ENCODE measurements around the gene ANKRD44. TPM values are rescaled to one million over a fixed set of nuclear protein-coding genes. Genes with fewer than 3 reads are reported as not detected.
A peak's percentile ranks its signal among the peaks of the same experiment; 100 is the strongest.

Gene ANKRD44
- total and polyA plus RNA-seq, 2 of the 8 experiments (the other 6 are each of a cell fraction or from before 2014, with no cell fraction given), result 1.2 to 1.3 TPM

DNA sequence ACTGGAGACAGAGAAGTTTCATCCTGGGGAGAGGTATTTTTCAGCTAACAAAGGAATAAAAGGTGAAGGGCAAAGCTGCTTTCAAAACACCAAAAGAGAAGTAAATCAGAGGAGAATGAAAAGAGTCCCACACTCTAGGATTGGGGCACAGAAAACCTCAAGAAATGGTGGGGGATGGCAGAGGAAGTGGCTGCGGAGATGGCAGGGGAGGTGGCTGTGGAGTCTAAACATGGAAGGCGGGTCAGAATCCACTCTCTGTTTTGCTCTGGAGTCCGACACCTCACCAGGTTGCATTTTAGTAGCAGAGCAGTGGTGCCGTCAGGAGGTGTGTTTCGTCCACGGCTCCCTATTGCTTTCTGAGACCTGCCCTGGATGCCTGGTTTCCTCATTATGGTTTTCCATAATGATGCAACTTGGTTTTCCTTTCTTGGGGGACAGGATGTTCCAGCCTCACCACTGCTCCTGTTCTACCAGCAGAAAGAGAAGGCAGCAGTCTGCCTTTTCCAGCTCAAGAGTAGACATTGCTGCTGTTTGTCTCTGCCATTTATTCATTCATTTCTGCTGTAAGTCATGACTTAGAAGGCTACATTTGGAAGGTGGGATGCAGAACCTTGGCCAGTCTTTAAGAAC lies 188.7 kb downstream of the ANKRD44 start:
- 77% methylated on average over 6 of the region's 6 CpGs; no CpG with 5 or more reads in 1 of the 2 experiments for WGBS, 2 experiments (ENCODE audit: extremely low coverage in 1 of 2, insufficient coverage in 1 of 2, insufficient read length in 1 of 2, insufficient replicate concordance in 2 of 2, low coverage in 1 of 2, low lambda C conversion rate in 2 of 2, missing lambda C conversion rate in 1 of 2)
- H2AFZ ChIP-seq (ENCODE audit: low read length), result peak overlapping the region; percentile 87; the same call in 1 of the 2 replicates
- no peak overlapping the region for H2BK120ac ChIP-seq (replicated peaks; ENCODE audit: low read depth, low read length)
- H4K5ac ChIP-seq (ENCODE audit: insufficient read length, low read depth, low read length), result no peak overlapping the region
- H3K4me2 ChIP-seq (ENCODE audit: insufficient read depth in 1 of 2, low read depth in 2 of 2, low read length in 2 of 2), result no peak overlapping the region
- H3K4ac ChIP-seq (replicated peaks; ENCODE audit: insufficient read length, low read depth, low read length), result no peak overlapping the region
- ChIA-PET POLR2A (ENCODE audit: partially characterized antibody) (interaction anchor here (1.1 kb wide), 1 partner anchor 43 kb away, joined by 4 read pairs; no protein-coding TSS in a partner anchor), CTCF (ENCODE audit: partially characterized antibody) (interaction anchor here (0.8 to 3.6 kb wide), 6 partner anchors 8 to 253 kb away, joined by 3 to 22 read pairs (median 4); no protein-coding TSS in a partner anchor)
- no peak overlapping the region for H3K27ac ChIP-seq (ENCODE audit: low read depth, low read length)
- H4K20me1 ChIP-seq (replicated peaks in 1 of 2; ENCODE audit: control insufficient read depth in 1 of 2, insufficient read depth in 2 of 2, low read length in 2 of 2), result no peaks in the 10 kb centered on the region
- no peak overlapping the region for H3K14ac ChIP-seq (ENCODE audit: insufficient read length)
- H3K56ac ChIP-seq (replicated peaks; ENCODE audit: insufficient read length, low read depth, low read length), result no peak overlapping the region
- H4K8ac ChIP-seq (ENCODE audit: extremely low read depth, insufficient read depth, low read length), result no peak overlapping the region
- no peak overlapping the region for H3K9ac ChIP-seq (replicated peaks in 1 of 4; ENCODE audit: extremely low read depth in 1 of 4, low read depth in 3 of 4, low read length in 3 of 4)
- H2AK5ac ChIP-seq (ENCODE audit: low read depth, low read length), result no peak overlapping the region
- H3K27me3 ChIP-seq (replicated peaks in 1 of 4; ENCODE audit: control insufficient read depth in 3 of 4, extremely low read depth in 1 of 4, insufficient read depth in 3 of 4, low read length in 3 of 4), result no peaks in the 10 kb centered on the region
- no peaks in the 10 kb centered on the region for H3K79me2 ChIP-seq (ENCODE audit: control insufficient read depth in 1 of 2, insufficient read depth in 2 of 2, low read length in 2 of 2)
- no peak overlapping the region for H4K91ac ChIP-seq (replicated peaks; ENCODE audit: insufficient read length, low read length)
- FAIRE-seq (no peak), DNase-seq (ENCODE audit: low read depth in 1 of 2, low spot score in 2 of 2) (no peak)
- H3K4me3 ChIP-seq (ENCODE audit: extremely low read depth in 1 of 4, insufficient read depth in 2 of 4, low read depth in 3 of 4, low read length in 4 of 4), result no peak overlapping the region
- H2BK15ac ChIP-seq (ENCODE audit: low read length), result no peak overlapping the region
- H2BK5ac ChIP-seq (ENCODE audit: low read depth, low read length), result no peak overlapping the region
- no peaks in the 10 kb centered on the region for H3K79me1 ChIP-seq (ENCODE audit: low read depth, low read length)
- H2BK20ac ChIP-seq (ENCODE audit: low read length), result no peak overlapping the region
- H3K4me1 ChIP-seq (replicated peaks in 1 of 4; ENCODE audit: control insufficient read depth in 3 of 4, insufficient read depth in 4 of 4, low read length in 3 of 4), result no peaks in the 10 kb centered on the region
- H3K23me2 ChIP-seq (ENCODE audit: low read depth, low read length), result no peaks in the 10 kb centered on the region
- H3K23ac ChIP-seq (ENCODE audit: insufficient read length), result no peak overlapping the region
- no peak overlapping the region for H3K18ac ChIP-seq (ENCODE audit: extremely low read depth, low read length)
- no peak overlapping the region for H2BK12ac ChIP-seq (ENCODE audit: low read depth, low read length)
- no peaks in the 10 kb centered on the region for H3K36me3 ChIP-seq (ENCODE audit: control insufficient read depth in 2 of 4, insufficient read depth in 4 of 4, low read length in 3 of 4)
- H3K9me3 ChIP-seq (ENCODE audit: insufficient read depth in 2 of 2, low read depth in 1 of 2, low read length in 1 of 2), result no peaks in the 10 kb centered on the region
- TF ChIP-seq, protein P1, sequence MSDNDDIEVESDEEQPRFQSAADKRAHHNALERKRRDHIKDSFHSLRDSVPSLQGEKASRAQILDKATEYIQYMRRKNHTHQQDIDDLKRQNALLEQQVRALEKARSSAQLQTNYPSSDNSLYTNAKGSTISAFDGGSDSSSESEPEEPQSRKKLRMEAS (IDR thresholded peaks at IDR 0.05), result no peak
- no peak for TF ChIP-seq RBBP5 (IDR thresholded peaks at IDR 0.05; ENCODE audit: borderline replicate concordance, low read depth, low read length)

All from H1 (cell line).